Tibial nerve (tissue), 4 donors: ENCODE data around the gene PLCL2.

Experiments
- CTCF ChIP-seq, 5 experiments: fragments of 200-600 bp in 3 of 5; fragments of 450-650 bp in 2 of 5; sonication (generic) in 3 of 5; IDR thresholded peaks; one replicate each; pipeline ENCODE4 v1.5.1; 2016 to 2019; ENCODE audit warnings: antibody characterized with exemption in 5 of 5, mild to moderate bottlenecking in 3 of 5, moderate library complexity in 2 of 5
- EP300 ChIP-seq, 2 donors: sonication (generic); formaldehyde crosslinking; IDR thresholded peaks; one replicate each; pipeline ENCODE4 v1.6.1; 2017; ENCODE audit warnings: antibody characterized with exemption in 2 of 2, mild to moderate bottlenecking in 1 of 2

GRCh38 chr3:16912400-16913263 lies 27.9 kb downstream of the PLCL2 start:
- TF ChIP-seq CTCF (IDR thresholded peaks at IDR 0.05) (no peak), EP300 (IDR thresholded peaks at IDR 0.05) (no peak)
